ENCODE measurements around the gene MBD3L2B.
"Not testable (repeated sequence)": the region's sequence is repeated elsewhere in the genome, so short reads cannot be mapped to it uniquely, and the experiment has no call there.

MBD3L2B gene

GRCh38 chr19:7041563-7041962, 20.3 kb upstream of the MBD3L2B start:
- not testable (repeated sequence) for H3K4me3 Mint-ChIP-seq, H3K36me3 Mint-ChIP-seq, H3K27ac Mint-ChIP-seq, H3K4me1 Mint-ChIP-seq, H3K27me3 Mint-ChIP-seq, H3K9me3 Mint-ChIP-seq

GRCh38 chr19:7040079-7040478, 18.8 kb upstream of the MBD3L2B start, which contains the start of gene MBD3L4:
MBD3L4 (minus strand) TSS chr19:7040179; CDS start chr19:7040144, 35 bp downstream.
- H3K9me3 Mint-ChIP-seq, H3K4me3 Mint-ChIP-seq, H3K4me1 Mint-ChIP-seq, H3K27me3 Mint-ChIP-seq, H3K27ac Mint-ChIP-seq, H3K36me3 Mint-ChIP-seq: not testable (repeated sequence)

DNA sequence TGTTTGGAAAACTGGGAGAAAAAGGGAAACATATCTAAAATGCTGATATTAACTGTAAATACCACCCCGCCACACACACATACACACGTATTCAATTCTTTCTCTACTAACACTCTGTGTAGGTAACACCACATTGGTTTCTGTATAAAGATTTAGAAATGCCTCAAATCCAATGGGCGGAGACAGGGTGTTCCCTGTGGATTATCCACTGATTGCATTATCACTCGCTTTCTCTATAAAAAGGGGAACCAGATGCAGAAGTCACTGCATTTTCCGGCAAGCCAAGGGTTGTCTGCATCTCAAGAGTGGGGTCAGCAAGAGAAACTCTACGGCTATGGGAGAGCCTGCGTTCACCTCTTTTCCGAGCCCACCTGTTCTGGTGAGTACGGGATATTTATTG, 9.0 kb upstream of the MBD3L2B start, which contains the start of gene MBD3L5:
TSS of gene MBD3L5 (plus strand) at position 301 of the 400 bp plus-strand sequence. CDS start at position 335, 34 bp downstream.
- H3K4me1 Mint-ChIP-seq, H3K27ac Mint-ChIP-seq, H3K36me3 Mint-ChIP-seq: not testable (repeated sequence)

DNA sequence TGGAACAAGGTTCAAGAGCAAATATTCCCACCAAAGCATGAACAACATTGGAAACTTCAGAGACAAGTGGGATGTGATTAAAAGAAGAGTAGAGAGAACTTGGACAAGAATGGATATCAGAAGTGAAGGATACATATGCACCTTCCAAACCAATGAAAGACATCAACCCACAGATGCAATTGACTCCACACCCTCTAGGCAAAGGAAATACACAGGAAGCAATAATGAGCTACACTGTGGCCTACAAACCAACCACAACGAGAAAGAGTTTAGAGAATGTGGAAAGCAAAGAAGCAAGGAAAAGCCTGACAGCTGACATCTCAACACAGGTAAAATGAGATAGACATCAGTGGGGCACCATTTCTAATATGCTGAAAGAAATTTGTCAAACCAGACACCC, 7.6 kb upstream of the MBD3L2B start:
- H3K4me3 Mint-ChIP-seq, H3K36me3 Mint-ChIP-seq, H3K9me3 Mint-ChIP-seq, H3K4me1 Mint-ChIP-seq, H3K27ac Mint-ChIP-seq, H3K27me3 Mint-ChIP-seq: not testable (repeated sequence)

More for the DNA sequence above, 9.0 kb upstream of the MBD3L2B start, which contains the start of gene MBD3L5:
- H3K27me3 Mint-ChIP-seq, H3K4me3 Mint-ChIP-seq, H3K9me3 Mint-ChIP-seq: not testable (repeated sequence)

GRCh38 chr19:7018828-7019227, 2.4 kb downstream of the MBD3L2B start:
- Mint-ChIP-seq H3K9me3 (no peaks in the 10 kb centered on the region), H3K27me3 (no peaks in the 10 kb centered on the region), H3K4me1 (peaks cover 3% of the 10 kb centered on the region), H3K4me3 (no peak overlapping the region), H3K36me3 (no peaks in the 10 kb centered on the region), H3K27ac (no peak overlapping the region)

GRCh38 chr19:7013678-7014077, 7.6 kb downstream of the MBD3L2B start:
- no peaks in the 10 kb centered on the region for H3K36me3 Mint-ChIP-seq
- H3K27ac Mint-ChIP-seq, result peak overlapping the region; percentile 55
- peak overlapping the region; percentile 15 for H3K4me3 Mint-ChIP-seq
- peaks cover 36% of the 10 kb centered on the region for H3K4me1 Mint-ChIP-seq
- no peaks in the 10 kb centered on the region for H3K9me3 Mint-ChIP-seq
- no peaks in the 10 kb centered on the region for H3K27me3 Mint-ChIP-seq

- Mint-ChIP-seq H3K27ac (peak overlapping the region; percentile 46), H3K4me1 (peaks cover 57% of the 10 kb centered on the region), H3K4me3 (peak overlapping the region; percentile 47), H3K27me3 (no peaks in the 10 kb centered on the region), H3K36me3 (no peaks in the 10 kb centered on the region), H3K9me3 (peaks cover 5% of the 10 kb centered on the region)
These were observed 10.3 kb downstream of the MBD3L2B start for GRCh38 chr19:7010722-7011593.

DNA sequence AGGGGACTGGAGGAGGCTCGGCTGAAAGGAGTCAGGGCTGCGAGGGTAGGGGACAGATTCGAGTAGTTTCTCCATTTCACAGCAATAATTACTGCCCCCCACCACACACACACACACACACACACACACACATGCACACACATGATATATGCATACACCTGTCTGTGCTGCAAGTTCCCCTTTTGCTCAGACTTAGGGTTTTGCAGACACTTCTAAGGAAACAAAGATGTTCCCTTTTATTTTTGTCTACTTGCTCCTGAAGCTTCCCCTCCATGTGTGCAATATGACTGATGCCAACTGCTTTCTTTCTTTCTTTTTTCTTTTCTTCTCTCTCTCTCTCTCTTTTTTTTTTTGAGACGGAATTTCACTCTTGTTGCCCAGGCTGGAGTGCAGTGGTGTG, 13.4 kb downstream of the MBD3L2B start:
- H3K36me3 Mint-ChIP-seq, result no peaks in the 10 kb centered on the region
- peaks cover 52% of the 10 kb centered on the region for H3K4me1 Mint-ChIP-seq

GRCh38 chr19:7006135-7006704, 15.0 kb downstream of the MBD3L2B start:
- Mint-ChIP-seq H3K27ac (peak overlapping the region; percentile 62), H3K9me3 (peaks cover 5% of the 10 kb centered on the region), H3K4me3 (no peak overlapping the region)

More for the DNA sequence above, 13.4 kb downstream of the MBD3L2B start:
- no peak overlapping the region for H3K4me3 Mint-ChIP-seq
- H3K9me3 Mint-ChIP-seq, result peaks cover 5% of the 10 kb centered on the region
- H3K27me3 Mint-ChIP-seq, result no peaks in the 10 kb centered on the region
- no peak overlapping the region for H3K27ac Mint-ChIP-seq

GRCh38 chr19:7004313-7004931, 16.8 kb downstream of the MBD3L2B start:
- Mint-ChIP-seq H3K36me3 (peaks cover 3% of the 10 kb centered on the region), H3K27me3 (no peaks in the 10 kb centered on the region), H3K4me1 (peaks cover 48% of the 10 kb centered on the region), H3K27ac (peak overlapping the region; percentile 17), H3K4me3 (no peak overlapping the region), H3K9me3 (peaks cover 10% of the 10 kb centered on the region)

More at GRCh38 chr19:7006135-7006704, 15.0 kb downstream of the MBD3L2B start:
- no peaks in the 10 kb centered on the region for H3K36me3 Mint-ChIP-seq
- no peaks in the 10 kb centered on the region for H3K27me3 Mint-ChIP-seq
- H3K4me1 Mint-ChIP-seq, result peaks cover 49% of the 10 kb centered on the region

DNA sequence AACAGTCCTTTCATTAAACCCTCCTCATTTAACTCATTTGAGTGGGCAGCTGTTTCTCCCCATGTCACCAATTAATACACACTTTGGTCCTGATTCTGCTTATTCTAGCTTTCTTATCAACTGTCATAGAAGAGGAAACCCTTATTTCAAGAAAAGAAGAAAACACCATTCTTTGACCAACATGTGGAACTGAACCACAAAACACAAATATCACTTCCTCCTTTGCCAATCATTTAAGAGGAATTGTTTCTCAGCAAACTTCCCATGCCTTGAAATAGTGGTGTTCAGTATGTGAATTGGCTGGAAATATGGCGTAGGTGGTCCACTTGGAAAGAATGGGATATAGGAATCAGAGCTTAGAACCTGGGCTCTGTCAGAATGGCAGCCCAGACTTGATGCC, 20.4 kb downstream of the MBD3L2B start:
- H3K4me1 Mint-ChIP-seq, result peaks cover 36% of the 10 kb centered on the region
- H3K4me3 Mint-ChIP-seq, result no peak overlapping the region
- peaks cover 5% of the 10 kb centered on the region for H3K9me3 Mint-ChIP-seq
- peaks cover 6% of the 10 kb centered on the region for H3K36me3 Mint-ChIP-seq
- no peaks in the 10 kb centered on the region for H3K27me3 Mint-ChIP-seq
- H3K27ac Mint-ChIP-seq, result no peak overlapping the region

DNA sequence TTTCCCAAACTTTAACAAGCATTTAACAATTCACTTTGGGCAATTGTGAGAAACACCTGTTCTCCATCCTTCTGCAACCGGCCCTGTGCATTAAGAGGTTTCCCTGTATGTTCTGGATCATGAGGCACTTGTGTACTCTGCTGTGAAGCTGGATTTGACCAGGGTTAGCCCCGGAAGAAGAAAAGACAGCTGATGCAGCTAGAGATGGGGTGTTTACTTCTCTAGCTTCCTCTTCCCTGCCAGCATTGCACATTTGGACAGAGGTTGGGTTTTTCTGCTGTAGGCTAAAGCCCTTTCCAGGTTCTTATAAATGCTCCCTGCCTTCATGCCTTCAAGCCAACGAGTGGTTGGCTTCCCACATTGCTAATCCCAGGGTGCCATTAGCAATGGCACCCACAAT, 20.9 kb downstream of the MBD3L2B start:
- H3K27ac Mint-ChIP-seq, result no peak overlapping the region
- peaks cover 5% of the 10 kb centered on the region for H3K9me3 Mint-ChIP-seq
- H3K4me1 Mint-ChIP-seq, result peaks cover 36% of the 10 kb centered on the region
- H3K36me3 Mint-ChIP-seq, result peaks cover 6% of the 10 kb centered on the region
- no peak overlapping the region for H3K4me3 Mint-ChIP-seq
- H3K27me3 Mint-ChIP-seq, result no peaks in the 10 kb centered on the region

GRCh38 chr19:6999933-7000332, 21.3 kb downstream of the MBD3L2B start:
- Mint-ChIP-seq H3K9me3 (peaks cover 5% of the 10 kb centered on the region), H3K4me1 (peaks cover 40% of the 10 kb centered on the region), H3K27ac (no peak overlapping the region), H3K4me3 (no peak overlapping the region), H3K36me3 (peaks cover 9% of the 10 kb centered on the region), H3K27me3 (no peaks in the 10 kb centered on the region)

GRCh38 chr19:6997679-6998445, 23.4 kb downstream of the MBD3L2B start:
- Mint-ChIP-seq H3K36me3 (peaks cover 10% of the 10 kb centered on the region), H3K4me3 (peak overlapping the region; percentile 77), H3K4me1 (peaks cover 41% of the 10 kb centered on the region), H3K9me3 (peaks cover 5% of the 10 kb centered on the region), H3K27ac (peak overlapping the region; percentile 82), H3K27me3 (no peaks in the 10 kb centered on the region)

DNA sequence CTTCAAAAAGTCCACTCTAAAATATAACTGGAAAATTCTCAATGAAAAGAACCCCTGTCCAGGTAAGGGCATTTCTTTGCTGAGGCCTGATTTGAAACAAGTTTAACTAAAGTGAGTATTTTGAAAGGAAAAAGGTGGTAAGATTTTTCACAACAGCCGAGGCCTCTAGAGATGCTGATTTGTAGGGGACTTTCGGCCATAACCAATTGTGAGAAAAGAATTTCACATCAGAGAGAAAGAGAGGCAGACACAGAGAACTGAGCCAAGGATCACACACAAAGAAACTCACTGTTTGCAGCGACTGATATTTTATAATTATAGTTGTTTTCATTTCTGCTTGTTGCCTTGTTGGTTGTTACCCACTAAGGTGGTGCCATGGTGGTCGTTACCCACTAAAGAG, 24.4 kb downstream of the MBD3L2B start:
- Mint-ChIP-seq H3K9me3 (peaks cover 5% of the 10 kb centered on the region), H3K4me3 (peak overlapping the region; percentile 77), H3K27me3 (no peaks in the 10 kb centered on the region), H3K36me3 (peaks cover 10% of the 10 kb centered on the region), H3K4me1 (peaks cover 41% of the 10 kb centered on the region), H3K27ac (peak overlapping the region; percentile 82)
